Stimulated activated CD8-positive, alpha-beta memory T cell treated with anti-CD3 and anti-CD28 coated beads, Interleukin-15, amount 100 ng/mL, for 24 hours (primary cell): ENCODE measurements around the gene NEK2.
"Not testable (repeated sequence)": the region's sequence is repeated elsewhere in the genome, so short reads cannot be mapped to it uniquely, and the experiment has no call there.

ENCODE experiments used
- DNase-seq: peaks from one replicate; pipeline ENCODE4 v3.0.0-alpha.2; 2020; ENCODE audit warnings: low read depth

Gene NEK2

GRCh38 chr1:211650904-211651303, 24.5 kb downstream of the NEK2 start:
- DNase-seq, result no peak

GRCh38 chr1:211648980-211649934, 26.2 kb downstream of the NEK2 start:
- DNase-seq, result no peak

DNA sequence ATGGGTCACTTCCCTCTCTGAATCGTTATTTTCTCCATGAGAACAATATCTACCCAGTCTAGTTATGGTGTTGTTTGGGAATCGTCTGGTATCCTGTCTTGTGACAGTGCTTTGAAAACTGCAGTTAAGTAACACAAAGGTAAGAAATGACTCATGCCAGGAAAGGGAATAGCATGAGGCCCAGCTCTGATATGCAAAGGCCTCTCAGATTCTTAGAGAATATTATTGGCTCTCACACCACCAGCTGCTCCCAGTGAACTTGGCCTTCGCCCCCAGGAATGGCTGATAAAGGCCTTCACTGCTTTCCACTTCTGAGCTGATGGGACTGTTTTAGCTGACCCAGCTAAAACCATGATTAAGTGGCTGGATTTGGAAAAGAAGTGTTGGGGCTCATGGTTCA, 27.1 kb downstream of the NEK2 start:
- DNase-seq, result no peak

- no peak for DNase-seq
Observed at GRCh38 chr1:211647711-211648121, 27.7 kb downstream of the NEK2 start.

DNA sequence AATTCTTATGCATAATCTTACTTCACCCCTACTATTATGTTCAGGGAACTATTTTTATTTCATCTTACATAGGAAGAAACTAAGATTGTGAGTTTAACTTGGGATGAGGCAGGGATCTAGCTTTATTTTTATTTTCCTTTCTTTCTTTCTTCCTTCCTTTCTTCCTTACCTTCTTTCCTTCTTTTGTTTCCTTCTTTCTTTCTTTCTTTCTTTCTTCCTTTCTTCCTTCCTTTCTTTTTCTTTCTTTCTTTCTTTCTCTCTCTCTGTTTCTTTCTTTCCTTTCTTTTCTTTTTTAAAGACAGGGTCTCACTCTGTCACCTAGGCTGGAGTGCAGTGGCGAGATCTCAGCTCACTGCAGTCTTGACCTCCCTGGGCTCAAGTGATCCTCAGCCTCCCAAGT, 28.9 kb downstream of the NEK2 start:
- no peak for DNase-seq

- not testable (repeated sequence) for DNase-seq
Observed at GRCh38 chr1:211645601-211646000, 29.8 kb downstream of the NEK2 start.

- DNase-seq, result no peak
Observed at GRCh38 chr1:211644653-211645052, 30.8 kb downstream of the NEK2 start.

DNA sequence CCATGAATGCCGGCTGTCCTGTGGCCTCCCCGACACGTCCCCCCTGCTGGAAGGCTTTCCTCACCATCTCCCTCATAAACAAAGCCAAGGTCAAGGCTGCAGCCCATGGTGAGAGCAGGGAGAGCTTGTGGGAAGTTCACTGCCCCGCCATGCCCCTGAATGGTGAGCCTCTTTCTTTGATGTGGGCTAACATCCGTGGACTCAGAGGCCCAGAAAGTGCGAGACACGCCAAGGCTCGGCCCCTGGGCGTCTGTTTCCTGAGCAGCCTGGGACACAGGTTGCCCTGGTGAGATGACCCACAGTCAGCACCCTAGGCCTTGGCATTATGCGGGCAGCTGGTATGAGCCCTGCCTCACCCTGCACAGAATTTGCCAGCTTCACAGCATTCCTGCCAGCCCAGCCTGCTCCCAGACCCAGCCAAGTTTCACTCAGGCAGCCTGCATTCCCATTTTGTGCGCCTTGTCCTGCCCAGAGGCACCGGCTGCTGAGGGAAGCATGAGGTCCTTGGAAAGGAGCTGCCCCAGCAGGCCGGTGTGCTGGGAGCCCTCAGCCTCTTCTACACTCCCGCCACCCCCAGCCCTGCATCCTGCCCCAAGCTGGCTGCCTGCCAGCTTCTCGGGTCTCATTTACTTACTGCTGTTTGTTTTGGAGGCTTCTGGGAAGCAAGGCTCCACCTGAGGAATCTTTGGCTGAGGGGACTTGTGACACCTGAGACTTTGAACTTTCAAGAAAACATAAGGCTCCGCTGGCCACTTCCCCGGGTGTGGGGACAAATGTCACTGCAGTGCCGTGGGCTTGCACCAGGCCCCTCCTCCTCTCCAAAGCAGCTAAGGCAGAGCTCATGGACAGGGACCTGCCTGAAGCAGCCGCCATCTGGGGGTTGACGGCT, 31.9 kb downstream of the NEK2 start:
- DNase-seq, result no peak

DNA sequence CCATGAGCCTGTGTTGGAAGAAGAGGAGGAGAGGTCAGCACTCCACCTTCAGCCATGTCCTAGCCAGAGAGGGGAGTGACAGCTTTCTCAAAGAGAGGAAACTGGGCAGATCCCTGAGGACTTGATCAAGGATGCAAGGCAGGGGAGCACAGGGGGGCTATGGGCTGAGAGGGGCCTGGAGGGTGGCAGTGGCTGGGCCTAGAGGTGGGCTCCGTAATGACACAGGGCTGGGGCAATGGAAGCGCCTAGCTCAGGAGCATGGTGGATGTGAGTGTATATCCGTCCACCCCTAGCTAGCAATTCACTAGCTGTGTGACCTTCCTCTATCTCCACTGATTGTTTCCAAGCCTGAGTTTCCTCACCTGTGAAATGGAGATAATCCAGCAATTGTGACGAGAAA, 32.6 kb downstream of the NEK2 start:
- DNase-seq, result no peak

DNA sequence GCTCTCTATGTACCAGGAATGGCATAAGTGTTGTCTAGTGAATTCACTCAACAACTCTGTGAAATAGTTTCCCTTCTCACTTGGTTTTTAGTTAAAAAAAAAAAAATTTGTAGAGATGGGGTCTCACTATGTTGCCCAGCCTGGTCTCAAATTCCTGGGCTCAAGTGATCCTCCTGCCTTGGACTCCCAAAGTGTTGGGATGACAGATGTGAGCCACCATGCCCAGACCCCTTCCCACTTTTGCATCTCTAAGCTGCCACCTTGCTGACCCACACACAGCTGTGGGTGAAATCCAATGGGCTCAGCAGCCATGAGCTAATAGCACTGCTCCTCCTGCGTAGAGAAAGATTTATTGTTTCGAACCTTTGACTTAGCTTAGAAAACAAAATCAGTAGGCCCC, 33.5 kb downstream of the NEK2 start:
- DNase-seq, result no peak

DNA sequence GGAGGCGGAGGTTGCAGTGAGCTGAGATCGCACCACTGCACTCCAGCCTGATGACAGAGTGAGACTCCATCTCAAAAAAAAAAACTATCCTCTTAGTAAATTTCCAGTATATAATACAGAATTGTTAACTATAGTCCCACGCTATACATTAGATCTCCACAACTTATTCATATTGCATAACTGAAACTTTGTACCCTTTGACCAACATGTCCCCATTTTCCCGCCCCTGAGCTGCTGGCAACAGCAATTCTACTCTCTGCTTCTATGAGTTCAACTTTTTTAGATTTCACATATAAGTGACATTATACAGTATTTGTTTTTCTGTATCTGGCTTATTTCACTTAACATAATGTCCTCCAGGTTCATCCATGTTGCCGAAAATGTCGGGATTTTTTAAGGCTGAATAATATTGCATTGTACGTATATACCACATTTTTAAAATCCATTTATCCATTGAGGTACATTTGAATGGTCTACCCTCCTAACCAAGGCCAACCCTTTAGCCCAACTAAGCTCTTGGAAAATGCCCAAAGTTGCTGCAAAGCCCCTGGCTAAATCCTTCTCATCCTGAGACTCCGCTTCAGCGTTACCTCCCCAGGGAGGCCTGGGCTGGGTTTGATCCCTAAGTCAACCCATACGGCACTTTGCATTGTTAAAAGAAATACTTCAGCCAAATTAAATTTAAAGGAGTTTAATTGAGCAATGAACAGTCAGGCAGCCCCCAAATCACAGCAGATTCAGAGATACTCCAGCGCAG, 34.2 kb downstream of the NEK2 start:
- DNase-seq, result no peak

- DNase-seq, result no peak
Observed at GRCh38 chr1:211640301-211640630, 35.2 kb downstream of the NEK2 start.

GRCh38 chr1:211639475-211640300, 35.7 kb downstream of the NEK2 start:
- DNase-seq, result no peak

DNA sequence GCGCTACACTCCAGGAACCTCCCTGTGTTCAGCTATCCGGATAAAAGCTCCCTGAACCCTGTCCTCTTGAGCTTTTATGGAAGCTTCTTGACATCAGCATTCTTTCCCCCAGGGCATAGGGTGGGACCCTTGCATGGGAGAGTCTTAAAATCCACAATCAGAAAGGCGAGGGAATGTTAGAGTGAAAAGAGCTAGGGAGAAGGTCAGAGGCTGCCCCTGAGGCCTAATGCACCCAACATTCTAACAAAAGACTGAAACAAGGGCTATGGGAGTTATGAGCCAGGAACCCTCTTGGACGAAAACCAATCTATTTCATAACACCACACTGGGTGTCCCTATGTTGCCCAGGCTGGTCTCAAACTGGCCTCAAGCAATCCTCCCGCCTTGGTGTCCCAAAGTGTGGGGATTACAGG, 36.7 kb downstream of the NEK2 start:
- no peak for DNase-seq

GRCh38 chr1:211638246-211638645, 37.2 kb downstream of the NEK2 start:
- DNase-seq, result no peak

DNA sequence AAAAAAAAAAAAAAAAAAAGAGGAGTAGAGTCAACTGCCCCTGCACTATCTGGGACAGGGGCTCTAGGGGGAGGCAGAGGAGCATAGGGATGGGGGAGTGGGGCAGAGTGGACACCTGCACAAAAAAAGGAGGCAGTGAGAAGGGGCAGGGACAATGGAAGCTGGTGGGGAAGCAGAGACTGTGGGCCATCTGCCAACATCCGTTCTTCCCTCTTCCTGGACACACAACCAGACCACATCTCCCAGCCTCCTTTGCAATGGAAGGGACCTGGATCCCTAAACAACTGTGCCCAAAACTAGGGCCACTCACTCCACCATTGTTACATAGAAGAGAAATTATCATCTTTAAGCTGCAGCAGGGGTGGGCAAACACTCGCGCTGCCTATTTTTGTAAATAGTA, 38.4 kb downstream of the NEK2 start:
- no peak for DNase-seq

DNA sequence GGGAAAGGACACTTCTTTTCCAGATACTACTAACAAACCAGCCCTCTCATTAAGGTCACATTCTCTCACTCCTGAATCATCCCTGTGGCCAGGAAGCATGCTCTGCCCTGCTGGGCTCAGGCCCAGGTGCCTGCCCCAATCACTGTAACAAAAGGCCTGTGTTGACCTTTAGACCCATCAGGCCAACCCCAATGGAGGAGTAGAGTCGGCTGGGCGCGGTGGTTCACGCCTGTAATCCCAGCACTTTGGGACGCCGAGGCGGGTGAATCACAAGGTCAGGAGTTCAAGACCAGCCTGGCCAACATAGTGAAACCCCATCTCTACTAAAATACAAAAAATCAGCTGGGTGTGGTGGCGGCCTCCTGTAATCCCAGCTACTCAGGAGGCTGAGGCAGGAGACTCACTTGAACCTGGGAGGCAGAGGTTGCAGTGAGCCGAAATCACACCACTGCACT, 38.8 kb downstream of the NEK2 start:
- not testable (repeated sequence) for DNase-seq

- no peak for DNase-seq
Observed at GRCh38 chr1:211635597-211636205, 39.7 kb downstream of the NEK2 start.

DNA sequence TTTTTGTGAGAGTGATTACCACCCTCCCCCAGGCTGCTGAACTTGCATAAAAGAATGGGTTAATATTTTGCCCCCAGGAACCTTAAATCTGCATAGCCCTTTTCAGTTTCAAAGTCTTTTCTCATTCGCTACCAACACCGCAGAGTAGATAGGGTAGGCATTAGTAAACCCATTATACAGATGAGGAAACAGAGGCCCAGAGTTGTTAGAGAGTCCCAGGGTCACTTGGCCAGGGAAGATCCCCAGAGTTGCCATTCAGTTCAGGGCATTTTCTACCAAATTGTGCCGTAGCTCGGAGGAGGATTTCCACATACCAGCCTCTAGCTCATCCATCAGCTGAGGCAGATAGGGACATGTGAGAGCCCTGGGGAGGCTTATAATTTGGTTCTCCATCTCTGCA, 40.5 kb downstream of the NEK2 start:
- no peak for DNase-seq

DNA sequence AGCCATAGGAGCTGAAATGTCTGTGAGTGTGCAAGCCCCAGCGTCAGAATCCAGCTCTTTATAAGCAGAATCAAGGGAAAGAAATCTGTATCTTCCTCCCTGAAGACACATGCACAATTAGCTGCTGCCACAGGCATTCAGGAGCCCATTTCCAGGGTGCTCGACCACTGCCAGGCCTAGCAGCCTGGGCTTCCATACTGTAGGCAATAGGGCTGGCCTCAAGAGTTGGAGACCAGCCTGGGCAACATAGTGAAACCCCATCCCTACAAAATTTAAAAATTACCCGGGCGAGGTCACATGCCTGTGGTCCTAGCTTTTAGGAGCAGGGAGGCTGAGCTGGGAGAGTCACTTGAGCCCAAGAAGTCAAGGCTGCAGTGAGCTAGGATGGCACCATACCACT, 41.0 kb downstream of the NEK2 start:
- no peak for DNase-seq

GRCh38 chr1:211633524-211633846, 41.9 kb downstream of the NEK2 start:
- DNase-seq, result no peak
